ENCODE results near the gene DNAJA4. TPM values are rescaled to one million over a fixed set of nuclear protein-coding genes. Genes with fewer than 3 reads are reported as not detected.

The DNAJA4 gene
- total and polyA plus RNA-seq, 9 of the 15 experiments (the other 6 are each of a cell fraction or from before 2014, with no cell fraction given), result 0.11 to 1.0 (median 0.16) TPM; not detected in 4

- Histone ChIP-seq H3K9me1 (ENCODE audit: control insufficient read depth, insufficient read depth, low read length) (no peaks in the 10 kb centered on the region), H3K4me2 (ENCODE audit: insufficient read depth, low read length) (no peak overlapping the region), H3K4me3 (no peak overlapping the region), H3K36me3 (ENCODE audit: control insufficient read depth, insufficient read depth, low read length) (no peaks in the 10 kb centered on the region), H3K9me3 (replicated peaks; ENCODE audit: control insufficient read depth, insufficient read depth, low read depth, low read length) (no peaks in the 10 kb centered on the region), H3K27me3 (ENCODE audit: control insufficient read depth in 2 of 2, insufficient read depth in 2 of 2, low read length in 2 of 2) (peaks cover 3 to 31% of the 10 kb centered on the region in 2 experiments; a peak in 4 of 5 replicates), H3K27ac (ENCODE audit: extremely low read depth, low read depth, low read length) (no peak overlapping the region), H3K4me1 (replicated peaks in 1 of 2; ENCODE audit: control insufficient read depth in 2 of 2, insufficient read depth in 2 of 2, low read length in 2 of 2) (peaks cover 0 to 7% of the 10 kb centered on the region in 2 experiments; a peak in 3 of 5 replicates), H4K20me1 (replicated peaks; ENCODE audit: control insufficient read depth, insufficient read depth, low read length) (no peaks in the 10 kb centered on the region), H3K9ac (ENCODE audit: insufficient read depth in 1 of 2, low read depth in 2 of 2, low read length in 2 of 2) (0 out of 4 replicates have a peak overlapping the region, but pooled peaks of 1 of the 2 experiments have one; percentile 17), H2AFZ (ENCODE audit: low read depth, low read length) (no peak overlapping the region), H3K79me2 (ENCODE audit: control insufficient read depth, insufficient read depth, low read length) (no peaks in the 10 kb centered on the region)
- TF ChIP-seq USF2 (CRISPR knock-in tag; IDR thresholded peaks at IDR 0.05) (0 out of 2 replicates have a peak, but pooled peaks have one; percentile 10), RAD21 (CRISPR knock-in tag; conservative IDR thresholded peaks at IDR 0.05 in 1 of 2, IDR thresholded peaks at IDR 0.05 in 1 of 2) (no peak)
- FAIRE-seq, result no peak
- no peak for ATAC-seq
- 30% methylated on average over 17 of the region's 19 CpGs for WGBS (ENCODE audit: insufficient coverage, low coverage, missing lambda C conversion rate)
- DNase-seq (ENCODE audit: extremely low read depth in 1 of 4, low spot score in 3 of 4), result no peak
- ChIA-PET POLR2A (interaction anchor here (0.6 to 2.3 kb wide), 3 partner anchors 12 to 100 kb away, joined by 3 to 6 read pairs (median 4); no protein-coding TSS in a partner anchor), CTCF (ENCODE audit: low intra/inter-chr PET ratio) (no interaction called here)
- in situ Hi-C loops (cut with MboI) (no loop called here), intact Hi-C loops (cut with micrococcal nuclease) (no loop called here)
- BruUV-seq (replicated peaks), result no TSS peak
Observed at GRCh38 chr15:78322724-78323521, 58.6 kb downstream of the DNAJA4 start.

Measured in K562 (cell line).